Measurements from ENCODE around the gene ZNF701. TPM values are rescaled to one million over a fixed set of nuclear protein-coding genes. Genes with fewer than 3 reads are reported as not detected.

ZNF701 gene
- total and polyA plus RNA-seq, 4 donors = 5.8 to 28.9 (median 12.1) TPM

GRCh38 chr19:52635786-52636570 lies 65.9 kb downstream of the ZNF701 start:
- no peak overlapping the region for H3K27ac ChIP-seq (ENCODE audit: low read depth in 1 of 2, low read length in 1 of 2)
- WGBS, 2 donors = 89 to 92% methylated on average over 11 of the region's 11 CpGs
- ATAC-seq (ENCODE audit: insufficient read depth, low FRiP score) = no peak
- no peak for DNase-seq
- H3K4me1 ChIP-seq (ENCODE audit: control insufficient read depth in 5 of 5, insufficient read depth in 5 of 5, low read length in 5 of 5) = peaks cover 0 to 13% (median 7%) of the 10 kb centered on the region in 5 donors
- H3K27me3 ChIP-seq (ENCODE audit: control insufficient read depth in 3 of 3, insufficient read depth in 3 of 3, low read length in 2 of 3) = no peaks in the 10 kb centered on the region
- no peak for TF ChIP-seq CTCF (IDR thresholded peaks at IDR 0.05; ENCODE audit: control extremely low read depth, extremely low read depth)
- H3K9me3 ChIP-seq (ENCODE audit: control insufficient read depth in 4 of 4, insufficient read depth in 3 of 4, low read length in 3 of 4) = peaks cover 0 to 2% (median 0%) of the 10 kb centered on the region in 4 donors
- peaks cover 0 to 1% (median 0%) of the 10 kb centered on the region in 4 donors for H3K36me3 ChIP-seq (ENCODE audit: control insufficient read depth in 4 of 4, insufficient read depth in 4 of 4, low read length in 4 of 4)
- no peak overlapping the region for H3K4me3 ChIP-seq
- no peak overlapping the region for H3K9ac ChIP-seq (ENCODE audit: insufficient read depth in 1 of 2, low read length in 2 of 2)

Small RNA genes lying within 50 kb of the gene (small RNA-seq; reads per million reads assigned to genes)
- gene RPL39P34 (ENCODE audit: low replicate concordance) = not detected

Other genes starting within 250 kb of the ZNF701 start
- 1 to 10 TPM; 1.4 to 9.4 TPM for gene ZNF610, start 234.0 kb upstream of the ZNF701 start, total RNA-seq
- gene ZNF610, start 234.0 kb upstream of the ZNF701 start, polyA plus RNA-seq = 1 to 10 TPM in 1 of 2 donors, under 1 TPM in 1; 0.96 to 1.3 TPM
- 10 to 100 TPM; 12.5 to 27.4 TPM for gene ZNF880, start 200.4 kb upstream of the ZNF701 start, total RNA-seq
- gene ZNF880, start 200.4 kb upstream of the ZNF701 start, polyA plus RNA-seq = 1 to 10 TPM; 7.8 to 9.0 TPM
- gene ZNF528, start 172.4 kb upstream of the ZNF701 start, total RNA-seq = 10 to 100 TPM; 20.8 to 69.1 TPM
- 1 to 10 TPM; 5.0 to 8.9 TPM for gene ZNF528, start 172.4 kb upstream of the ZNF701 start, polyA plus RNA-seq
- under 1 TPM; 0.18 to 0.20 TPM for gene ZNF534, start 141.1 kb upstream of the ZNF701 start, total RNA-seq
- gene ZNF534, start 141.1 kb upstream of the ZNF701 start, polyA plus RNA-seq = under 1 TPM; 0.06 to 0.08 TPM
- 1 to 10 TPM; 2.5 to 5.2 TPM for gene ZNF578, start 116.7 kb upstream of the ZNF701 start, total RNA-seq
- under 1 TPM; 0.48 to 0.65 TPM for gene ZNF578, start 116.7 kb upstream of the ZNF701 start, polyA plus RNA-seq
- gene ZNF808, start 42.6 kb upstream of the ZNF701 start, total RNA-seq = 10 to 100 TPM; 20.2 to 37.9 TPM
- 1 to 10 TPM; 2.8 to 4.0 TPM for gene ZNF808, start 42.6 kb upstream of the ZNF701 start, polyA plus RNA-seq
- 100 to 1,000 TPM in 1 of 2 donors, 10 to 100 TPM in 1; 28.5 to 118 TPM for gene ZNF83, start 68.1 kb downstream of the ZNF701 start, total RNA-seq
- 10 to 100 TPM; 14.8 to 64.0 TPM for gene ZNF83, start 68.1 kb downstream of the ZNF701 start, polyA plus RNA-seq
- 10 to 100 TPM; 18.5 to 28.0 TPM for gene ZNF611, start 164.8 kb downstream of the ZNF701 start, total RNA-seq
- 1 to 10 TPM; 4.3 to 7.8 TPM for gene ZNF611, start 164.8 kb downstream of the ZNF701 start, polyA plus RNA-seq
- gene ZNF600, start 216.5 kb downstream of the ZNF701 start, total RNA-seq = 10 to 100 TPM in 1 of 2 donors, 1 to 10 TPM in 1; 8.7 to 12.9 TPM
- 10 to 100 TPM in 1 of 2 donors, 1 to 10 TPM in 1; 3.5 to 14.8 TPM for gene ZNF600, start 216.5 kb downstream of the ZNF701 start, polyA plus RNA-seq

Data from lung (tissue), 13 donors.